OCI-LY7 (cell line): ENCODE measurements around the gene NTRK3. TPM values are rescaled to one million over a fixed set of nuclear protein-coding genes. Genes with fewer than 3 reads are reported as not detected.

Experiments used
- BruUV-seq: library from RNA; stranded (reverse); fragments of 400-500 nt; replicated peaks from 2 replicates; lab custom pipeline; 2021; lab: Mats Ljungman, UMichigan
- CTCF ChIA-PET: fragments of 300-600 bp; sonication (Branson Sonifier 250); formaldehyde crosslinking; loops from one replicate; lab custom pipeline; 2022; ENCODE audit warnings: antibody characterized with exemption; ENCODE audit not compliant: unreplicated experiment; lab: Charles Lee
- POLR2A ChIA-PET: fragments of 300-600 bp; sonication (Branson Sonifier 250); formaldehyde crosslinking; loops from one replicate; lab custom pipeline; 2022; ENCODE audit warnings: antibody characterized with exemption; lab: Charles Lee
- DNase-seq: peaks from one replicate; pipeline ENCODE4 v3.0.0-alpha.2; 2015; ENCODE audit warnings: low spot score
- H2AFZ ChIP-seq: fragments of 200-600 bp; sonication (generic), shearing (Covaris generic); 2 replicates; pipeline ENCODE4 v1.6.1; 2014; ENCODE audit warnings: mild to moderate bottlenecking, antibody characterized with exemption, low read length, moderate library complexity
- H3K27ac ChIP-seq: fragments of 200-600 bp; sonication (generic); 2 replicates; pipeline ENCODE4 v1.5.1; 2014; ENCODE audit warnings: mixed run types, low read depth, mild to moderate bottlenecking, moderate library complexity, low read length, inconsistent platforms; ENCODE audit not compliant: poor library complexity, severe bottlenecking
- H3K36me3 ChIP-seq: fragments of 200-600 bp; sonication (generic); 2 replicates; pipeline ENCODE4 v1.6.1; 2014; ENCODE audit warnings: mild to moderate bottlenecking, antibody characterized with exemption, low read length, moderate library complexity, mixed read lengths; ENCODE audit not compliant: insufficient read depth
- H3K4me1 ChIP-seq: fragments of 200-600 bp; sonication (generic); 2 replicates; pipeline ENCODE4 v1.5.1; 2014; ENCODE audit warnings: mild to moderate bottlenecking, low read length; ENCODE audit not compliant: insufficient read depth, poor library complexity, severe bottlenecking
- H3K4me2 ChIP-seq: fragments of 200-600 bp; sonication (generic); 2 replicates; pipeline ENCODE4 v1.6.1; 2014; ENCODE audit warnings: mild to moderate bottlenecking, low read length
- H3K4me3 ChIP-seq: fragments of 200-600 bp; sonication (generic); 2 replicates; pipeline ENCODE4 v1.5.1; 2014; ENCODE audit warnings: mild to moderate bottlenecking, low read depth, low read length; ENCODE audit not compliant: poor library complexity, severe bottlenecking
- H3K79me2 ChIP-seq: fragments of 200-600 bp; sonication (generic); 2 replicates; pipeline ENCODE4 v1.6.1; 2016; ENCODE audit warnings: low read depth, mild to moderate bottlenecking, low read length, moderate library complexity, mixed read lengths; ENCODE audit not compliant: insufficient read depth
- H3K9me2 ChIP-seq: fragments of 200-600 bp; sonication (generic); 2 replicates; pipeline ENCODE4 v1.6.1; 2016; ENCODE audit warnings: mild to moderate bottlenecking, low read length, mixed read lengths; ENCODE audit not compliant: insufficient read depth
- H3K9me3 ChIP-seq: fragments of 200-600 bp; sonication (generic); 2 replicates; pipeline ENCODE4 v1.6.1; 2014; ENCODE audit warnings: mild to moderate bottlenecking, mixed run types, low read length, mixed read lengths
- H4K20me1 ChIP-seq: fragments of 200-600 bp; sonication (generic); 2 replicates; pipeline ENCODE4 v1.6.1; 2014; ENCODE audit warnings: mild to moderate bottlenecking, antibody characterized with exemption, low read length, moderate library complexity, mixed read lengths; ENCODE audit not compliant: insufficient read depth
- EZH2phosphoT487 ChIP-seq: fragments of 200-600 bp; sonication (generic); IDR thresholded peaks from 2 replicates; pipeline ENCODE4 v1.6.1; 2018; ENCODE audit warnings: low read depth, borderline replicate concordance, mild to moderate bottlenecking, mixed run types, antibody characterized with exemption, low read length, moderate library complexity, mixed read lengths
- intact Hi-C: fragments of 100-400 bp; cut with micrococcal nuclease; formaldehyde crosslinking; loops from one replicate; pipeline ENCODE4 v1.10.0; 2022; ENCODE audit not compliant: unreplicated experiment
- total RNA-seq, 2 experiments: library from RNA; depleted of rRNA in 1 of 2; stranded (reverse); fragments of >200 nt in 1 of 2; shearing (Covaris generic) in 1 of 2; gene quantifications; 2 replicates each; pipeline ENCODE4 v1.2.3, GENCODE V29; 2014 to 2022
- TF ChIP-seq, protein P1 (sequence below): fragments of 200-600 bp; sonication (generic); conservative IDR thresholded peaks from 2 replicates; pipeline ENCODE4 v1.5.1; 2014; ENCODE audit warnings: mild to moderate bottlenecking, antibody characterized with exemption, low read length, moderate library complexity, mixed read lengths

The NTRK3 gene
- total RNA-seq, 2 experiments from 2014 or later, result 0.50 to 2.5 TPM

DNA sequence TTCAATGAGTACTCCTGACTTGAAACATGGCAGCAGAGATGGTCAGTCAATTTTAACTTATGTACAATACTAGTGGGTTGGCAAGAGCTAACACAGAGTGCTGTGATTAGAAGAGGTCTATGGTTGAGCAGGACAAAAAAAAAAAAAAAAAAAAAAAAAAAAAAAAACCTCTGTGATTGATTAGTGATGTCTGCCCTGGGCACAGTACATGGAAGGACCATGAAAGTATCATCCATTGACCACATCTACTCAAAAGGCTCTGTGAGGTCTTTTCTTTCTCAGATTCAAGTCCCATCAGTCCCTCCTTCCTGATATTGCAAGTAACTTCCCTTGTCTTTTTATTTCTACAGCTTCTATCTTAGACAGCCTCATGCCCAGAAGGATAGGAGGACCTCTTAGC is 59.6 kb downstream of the NTRK3 start:
- intact Hi-C loops, result no loop called here
- Histone ChIP-seq H3K4me1 (no peaks in the 10 kb centered on the region), H4K20me1 (no peaks in the 10 kb centered on the region), H3K9me2 (no peaks in the 10 kb centered on the region), H3K79me2 (no peaks in the 10 kb centered on the region), H3K36me3 (no peaks in the 10 kb centered on the region), H2AFZ (no peak overlapping the region), H3K9me3 (no peaks in the 10 kb centered on the region), H3K27ac (no peak overlapping the region), H3K4me2 (no peak overlapping the region), H3K4me3 (no peak overlapping the region)
- TF ChIP-seq EZH2phosphoT487, result no peak
- TF ChIP-seq, protein P1, sequence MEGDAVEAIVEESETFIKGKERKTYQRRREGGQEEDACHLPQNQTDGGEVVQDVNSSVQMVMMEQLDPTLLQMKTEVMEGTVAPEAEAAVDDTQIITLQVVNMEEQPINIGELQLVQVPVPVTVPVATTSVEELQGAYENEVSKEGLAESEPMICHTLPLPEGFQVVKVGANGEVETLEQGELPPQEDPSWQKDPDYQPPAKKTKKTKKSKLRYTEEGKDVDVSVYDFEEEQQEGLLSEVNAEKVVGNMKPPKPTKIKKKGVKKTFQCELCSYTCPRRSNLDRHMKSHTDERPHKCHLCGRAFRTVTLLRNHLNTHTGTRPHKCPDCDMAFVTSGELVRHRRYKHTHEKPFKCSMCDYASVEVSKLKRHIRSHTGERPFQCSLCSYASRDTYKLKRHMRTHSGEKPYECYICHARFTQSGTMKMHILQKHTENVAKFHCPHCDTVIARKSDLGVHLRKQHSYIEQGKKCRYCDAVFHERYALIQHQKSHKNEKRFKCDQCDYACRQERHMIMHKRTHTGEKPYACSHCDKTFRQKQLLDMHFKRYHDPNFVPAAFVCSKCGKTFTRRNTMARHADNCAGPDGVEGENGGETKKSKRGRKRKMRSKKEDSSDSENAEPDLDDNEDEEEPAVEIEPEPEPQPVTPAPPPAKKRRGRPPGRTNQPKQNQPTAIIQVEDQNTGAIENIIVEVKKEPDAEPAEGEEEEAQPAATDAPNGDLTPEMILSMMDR, result no peak
- no peak for DNase-seq
- no TSS peak for BruUV-seq
- ChIA-PET POLR2A (no interaction called here), CTCF (no interaction called here)

- no peak for TF ChIP-seq EZH2phosphoT487
- TF ChIP-seq, protein P1, result no peak
- no peak for DNase-seq
- no peak overlapping the region for H3K27ac ChIP-seq
- intact Hi-C loops, result no loop called here
- H3K9me2 ChIP-seq, result no peaks in the 10 kb centered on the region
- H3K79me2 ChIP-seq, result no peaks in the 10 kb centered on the region
- no peak overlapping the region for H2AFZ ChIP-seq
- H3K4me2 ChIP-seq, result no peak overlapping the region
- H3K4me1 ChIP-seq, result no peaks in the 10 kb centered on the region
- POLR2A ChIA-PET, result no interaction called here
- no peak overlapping the region for H3K4me3 ChIP-seq
- no TSS peak for BruUV-seq
- CTCF ChIA-PET, result interaction anchor here (0.6 kb wide), 1 partner anchor 21 kb away, joined by 3 read pairs; no protein-coding TSS in a partner anchor
- no peaks in the 10 kb centered on the region for H3K9me3 ChIP-seq
- H4K20me1 ChIP-seq, result no peaks in the 10 kb centered on the region
- no peaks in the 10 kb centered on the region for H3K36me3 ChIP-seq
Measured at GRCh38 chr15:88194162-88194561, 62.4 kb downstream of the NTRK3 start.

- no peak for TF ChIP-seq EZH2phosphoT487
- TF ChIP-seq, protein P1, result peak; percentile 37; the same call in 1 of the 2 replicates
- H3K79me2 ChIP-seq, result no peaks in the 10 kb centered on the region
Measured at GRCh38 chr15:88193415-88193814, 63.1 kb downstream of the NTRK3 start.

More at GRCh38 chr15:88193415-88193814, 63.1 kb downstream of the NTRK3 start:
- Histone ChIP-seq H3K9me3 (no peaks in the 10 kb centered on the region), H3K4me3 (no peak overlapping the region), H3K4me1 (no peaks in the 10 kb centered on the region), H3K9me2 (no peaks in the 10 kb centered on the region), H3K27ac (no peak overlapping the region), H3K4me2 (no peak overlapping the region), H3K36me3 (no peaks in the 10 kb centered on the region), H4K20me1 (no peaks in the 10 kb centered on the region), H2AFZ (no peak overlapping the region)
- ChIA-PET POLR2A (no interaction called here), CTCF (no interaction called here)
- intact Hi-C loops, result no loop called here
- no TSS peak for BruUV-seq
- DNase-seq, result no peak
